Ramos (cell line): ENCODE results near the gene PTOV1.

Source experiments
- in situ Hi-C: fragments of 300-500 bp; cut with MboI; formaldehyde crosslinking; loops from one replicate; pipeline ENCODE4 v1.14.3; 2022; ENCODE audit warnings: low sequenced_read_pairs; ENCODE audit not compliant: unreplicated experiment

The PTOV1 gene

GRCh38 chr19:49884109-49884508, 33.1 kb downstream of the PTOV1 start:
- in situ Hi-C loops: no loop called here

GRCh38 chr19:49884760-49885159, 33.8 kb downstream of the PTOV1 start:
- in situ Hi-C loops: no loop called here

GRCh38 chr19:49887037-49887664, 36.2 kb downstream of the PTOV1 start:
- in situ Hi-C loops: no loop called here

- in situ Hi-C loops: no loop called here
Measured at GRCh38 chr19:49887665-49888509, 36.9 kb downstream of the PTOV1 start.

- in situ Hi-C loops: no loop called here
Measured at GRCh38 chr19:49888510-49888824, 37.5 kb downstream of the PTOV1 start.

- in situ Hi-C loops: no loop called here
Measured at GRCh38 chr19:49889038-49889686, 38.2 kb downstream of the PTOV1 start.

- in situ Hi-C loops: no loop called here
Measured at GRCh38 chr19:49889687-49890348, 38.9 kb downstream of the PTOV1 start.

- in situ Hi-C loops: no loop called here
Measured at GRCh38 chr19:49890349-49891311, 39.7 kb downstream of the PTOV1 start.

- in situ Hi-C loops: no loop called here
Measured at GRCh38 chr19:49891393-49891792, 40.4 kb downstream of the PTOV1 start.

GRCh38 chr19:49892716-49893115, 41.8 kb downstream of the PTOV1 start:
- in situ Hi-C loops: no loop called here

GRCh38 chr19:49894011-49894664, 43.2 kb downstream of the PTOV1 start:
- in situ Hi-C loops: no loop called here

- in situ Hi-C loops: no loop called here
Measured at GRCh38 chr19:49894879-49895565, 44.1 kb downstream of the PTOV1 start.

- in situ Hi-C loops: no loop called here
Measured at GRCh38 chr19:49895566-49896297, 44.8 kb downstream of the PTOV1 start.

GRCh38 chr19:49896863-49897621, 46.1 kb downstream of the PTOV1 start, which contains the start of gene IL4I1:
TSS of gene IL4I1 (minus strand) at chr19:49896887. CDS start at chr19:49896160, 727 bp downstream.
- in situ Hi-C loops: no loop called here

GRCh38 chr19:49904136-49904535, 53.2 kb downstream of the PTOV1 start:
- in situ Hi-C loops: no loop called here

- in situ Hi-C loops: no loop called here
Measured at GRCh38 chr19:49906879-49907564, 56.1 kb downstream of the PTOV1 start.
